GOT3 (cell line): ENCODE measurements around the gene GPR180.
"Not testable (repeated sequence)": the region's sequence is repeated elsewhere in the genome, so short reads cannot be mapped to it uniquely, and the experiment has no call there.

Source experiments
- DNase-seq: peaks from one replicate; lab custom pipeline; 2025; ENCODE audit warnings: mixed read lengths; lab: John Stamatoyannopoulos, UW

Gene GPR180

GRCh38 chr13:94596575-94596971, 5.1 kb upstream of the GPR180 start:
- no peak for DNase-seq

DNA sequence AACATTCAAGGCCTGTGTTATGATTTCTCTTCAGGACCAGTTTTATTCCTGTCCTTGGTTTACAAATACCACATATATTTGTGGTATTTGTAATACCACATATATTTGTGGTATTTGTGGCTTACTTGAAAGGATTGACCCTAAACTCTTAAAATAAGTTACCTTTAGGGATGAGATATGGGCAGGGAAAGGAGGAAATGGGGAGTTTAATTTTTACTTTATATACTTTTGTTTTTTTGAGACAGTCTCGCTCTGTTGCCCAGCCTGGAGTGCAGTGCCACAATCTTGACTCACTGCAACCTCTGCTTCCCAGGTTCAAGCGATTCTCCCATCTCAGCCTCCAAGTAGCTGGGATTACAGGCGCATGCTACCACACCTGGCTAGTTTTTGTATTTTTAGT, 3.4 kb upstream of the GPR180 start:
- no peak for DNase-seq

DNA sequence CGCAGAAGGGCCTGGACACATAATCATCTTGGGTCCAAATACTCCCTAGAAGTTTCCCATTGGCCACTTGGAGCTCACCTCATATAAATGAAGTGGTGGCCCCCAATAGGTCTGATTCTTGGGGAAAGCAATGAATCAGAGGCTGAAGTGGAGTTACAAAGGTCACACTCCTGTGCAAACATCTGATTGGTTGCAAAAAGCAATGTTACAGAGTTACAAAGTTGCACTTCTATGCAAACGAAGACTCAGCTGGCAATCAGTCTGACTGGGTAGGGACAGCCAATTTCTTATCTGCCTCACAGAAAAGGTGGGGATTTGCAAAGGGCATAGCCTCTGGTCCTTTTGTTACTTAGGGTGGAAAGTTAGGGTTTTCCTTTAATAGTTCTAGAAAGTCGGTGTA, 1.8 kb upstream of the GPR180 start:
- DNase-seq = no peak

DNA sequence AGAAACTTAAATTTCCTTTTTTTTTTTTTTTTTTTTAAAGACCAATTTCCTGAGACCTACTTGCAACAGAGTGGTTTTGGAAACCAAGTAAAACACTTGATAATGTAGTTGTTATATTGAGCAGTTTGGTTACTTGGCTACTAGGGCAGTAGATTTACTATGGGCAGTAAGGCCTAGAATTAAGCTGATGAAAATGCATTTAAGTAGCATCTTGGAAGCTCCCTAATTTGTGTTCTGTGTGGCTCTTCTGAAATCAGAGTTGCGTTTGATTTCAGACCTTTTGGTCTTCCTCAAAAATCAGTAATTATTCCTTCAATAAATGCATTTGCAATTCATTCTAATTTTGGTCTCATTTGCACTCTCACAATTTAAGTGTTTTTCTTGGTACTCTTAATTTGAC, 810 bp downstream of the GPR180 start:
- DNase-seq = no peak

DNA sequence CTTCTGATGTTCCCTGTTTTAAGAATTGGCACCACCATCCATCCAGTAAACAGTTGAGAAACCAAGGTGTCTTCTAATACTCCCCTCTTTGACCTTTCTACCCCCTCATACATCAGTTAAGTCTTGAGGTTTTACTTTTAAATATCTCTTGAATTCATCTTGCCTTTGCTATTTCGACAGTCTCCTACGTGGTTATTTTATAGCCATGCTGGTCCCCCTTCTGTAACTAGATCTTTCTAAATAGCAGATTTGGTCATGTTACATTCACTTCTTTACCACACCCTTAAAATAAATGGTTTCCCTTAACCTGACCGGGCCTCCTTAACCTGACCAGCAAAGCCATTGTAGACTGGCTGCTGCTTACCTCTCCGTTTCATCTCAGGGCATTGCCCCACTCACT, 5.4 kb downstream of the GPR180 start:
- no peak for DNase-seq

DNA sequence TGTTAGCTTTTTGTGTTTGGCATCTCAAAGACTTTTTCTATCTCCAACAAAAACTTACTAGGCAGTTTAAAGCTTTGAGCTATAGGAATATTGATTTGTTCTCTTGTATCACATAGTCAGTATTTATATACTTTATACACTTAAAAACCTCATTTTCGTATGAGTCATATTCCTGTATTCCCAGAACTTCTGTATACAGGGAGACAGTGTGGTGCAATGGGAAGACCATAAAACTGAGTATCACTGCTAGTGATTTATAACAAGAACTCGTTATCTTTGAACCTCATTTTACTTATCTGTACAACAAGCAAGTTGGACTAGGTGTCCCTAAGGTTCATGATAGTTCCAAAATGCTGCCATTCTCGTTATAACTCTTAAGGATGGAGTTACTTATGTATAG, 6.3 kb downstream of the GPR180 start:
- DNase-seq = no peak

DNA sequence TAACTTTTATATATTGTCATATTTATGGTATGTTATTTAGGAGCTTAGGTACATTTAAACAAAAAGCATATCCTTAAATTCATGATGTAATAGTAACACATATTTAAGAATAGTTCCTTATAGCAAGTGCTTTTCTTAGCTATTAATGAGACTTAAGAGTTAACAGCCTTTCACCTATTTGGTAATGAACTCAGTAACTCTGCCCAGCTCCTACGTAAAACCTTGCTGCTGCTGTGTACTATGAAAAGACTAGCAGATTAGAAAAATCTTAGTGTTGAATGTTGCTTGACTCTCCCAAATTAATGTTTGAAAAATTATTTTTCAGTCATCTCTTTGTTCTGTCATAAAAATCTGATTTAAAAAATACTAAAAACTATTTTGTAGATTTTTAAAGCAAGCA, 6.9 kb downstream of the GPR180 start:
- DNase-seq = no peak

GRCh38 chr13:94609196-94609595, 7.5 kb downstream of the GPR180 start:
- DNase-seq = no peak

- no peak for DNase-seq
Observed at GRCh38 chr13:94610475-94610874, 8.8 kb downstream of the GPR180 start.

GRCh38 chr13:94612050-94612449, 10.4 kb downstream of the GPR180 start:
- DNase-seq = no peak

GRCh38 chr13:94613051-94613450, 11.4 kb downstream of the GPR180 start:
- no peak for DNase-seq

GRCh38 chr13:94617389-94618000, 15.8 kb downstream of the GPR180 start:
- no peak for DNase-seq

GRCh38 chr13:94620286-94620896, 18.7 kb downstream of the GPR180 start:
- DNase-seq = no peak

GRCh38 chr13:94622344-94622743, 20.7 kb downstream of the GPR180 start:
- DNase-seq = no peak

- DNase-seq = no peak
Observed at GRCh38 chr13:94623316-94623715, 21.7 kb downstream of the GPR180 start.

DNA sequence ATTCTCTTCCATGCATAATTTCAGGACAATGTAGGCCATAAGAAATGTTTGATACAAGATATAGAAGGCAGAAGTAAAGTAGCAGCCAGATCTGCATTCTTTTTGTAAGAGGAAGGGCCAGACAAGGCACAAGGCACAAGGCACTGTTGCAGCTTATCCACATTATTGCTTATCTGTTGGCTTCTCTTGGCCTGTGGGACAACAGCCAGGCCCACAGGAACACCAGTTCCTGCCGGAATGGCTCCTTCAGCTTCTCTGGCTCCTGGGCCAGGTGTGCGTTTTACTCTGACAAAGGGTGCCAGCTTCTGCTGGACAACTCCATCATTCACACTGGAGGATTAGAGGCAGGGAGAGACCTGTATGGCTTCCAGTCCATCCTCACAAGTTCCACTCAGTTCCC, 29.2 kb downstream of the GPR180 start:
- no peak for DNase-seq

DNA sequence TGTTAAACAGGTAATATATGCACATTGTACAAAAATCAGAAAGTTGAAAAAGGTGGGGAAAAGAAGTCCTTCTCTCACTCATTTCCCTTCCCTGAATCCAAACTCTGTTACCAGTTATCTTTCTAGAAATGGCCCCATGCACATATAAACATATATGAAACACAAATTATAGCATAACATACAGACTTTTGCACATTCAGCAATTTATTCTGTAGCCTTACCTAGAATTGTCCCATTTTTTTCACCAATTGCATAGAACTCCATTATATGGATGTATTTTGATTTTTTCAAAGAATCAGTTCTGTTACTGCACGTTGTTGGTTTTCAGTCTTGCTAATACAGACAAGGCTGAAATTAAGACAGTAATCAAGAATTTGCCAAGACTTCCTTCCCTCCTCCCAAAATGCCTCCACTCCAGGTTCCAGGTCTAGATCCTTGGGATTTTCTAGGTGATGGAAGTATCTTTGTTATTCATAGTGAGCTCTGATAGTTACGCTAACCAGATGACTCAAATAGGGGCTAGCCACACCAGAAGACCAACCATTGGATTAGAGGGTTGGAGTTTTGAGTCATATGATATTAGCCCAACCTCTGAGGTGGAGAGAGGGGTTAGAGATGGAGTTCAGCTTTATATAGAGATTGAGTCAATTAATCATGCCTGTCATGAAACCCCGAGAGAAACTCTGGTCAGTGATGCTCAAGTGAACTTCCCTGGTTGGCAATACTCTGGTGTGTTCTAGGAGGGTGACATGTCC, 30.7 kb downstream of the GPR180 start:
- no peak for DNase-seq

DNA sequence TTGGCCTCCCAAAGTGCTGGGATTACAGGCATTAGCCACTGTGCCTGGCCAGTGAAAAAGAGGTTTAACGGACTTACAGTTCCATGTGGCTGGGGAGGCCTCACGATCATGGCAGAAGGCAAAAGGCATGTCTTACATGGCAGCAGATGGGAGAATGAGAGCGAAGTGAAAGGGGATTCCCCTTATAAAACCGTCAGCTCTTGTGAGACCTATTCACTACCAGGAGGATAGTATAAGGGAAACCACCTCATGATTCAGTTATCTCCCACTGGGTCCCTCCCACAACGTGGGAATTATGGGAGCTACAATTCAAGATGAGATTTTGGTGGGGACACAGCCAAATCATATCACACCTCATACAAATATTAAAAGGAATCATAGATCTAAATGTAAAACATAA, 34.4 kb downstream of the GPR180 start:
- DNase-seq = not testable (repeated sequence)

GRCh38 chr13:94636942-94637578, 35.4 kb downstream of the GPR180 start:
- no peak for DNase-seq

DNA sequence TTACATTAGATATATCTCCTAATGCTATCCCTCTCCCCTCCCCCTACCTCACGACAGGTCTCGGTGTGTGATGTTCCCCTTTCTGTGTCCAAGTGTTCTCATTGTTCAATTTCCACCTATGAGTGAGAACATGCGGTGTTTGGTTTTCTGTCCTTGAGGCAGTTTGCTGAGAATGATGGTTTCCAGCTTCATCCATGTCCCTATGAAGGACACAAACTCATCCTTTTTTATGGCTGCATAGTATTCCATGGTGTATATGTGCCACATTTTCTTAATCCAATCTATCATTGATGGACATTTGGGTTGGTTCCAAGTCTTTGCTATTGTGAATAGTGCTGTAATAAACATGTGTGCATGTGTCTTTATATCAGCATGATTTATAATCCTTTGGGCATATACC, 36.0 kb downstream of the GPR180 start:
- not testable (repeated sequence) for DNase-seq

- DNase-seq = no peak
Observed at GRCh38 chr13:94640721-94641120, 39.1 kb downstream of the GPR180 start.

DNA sequence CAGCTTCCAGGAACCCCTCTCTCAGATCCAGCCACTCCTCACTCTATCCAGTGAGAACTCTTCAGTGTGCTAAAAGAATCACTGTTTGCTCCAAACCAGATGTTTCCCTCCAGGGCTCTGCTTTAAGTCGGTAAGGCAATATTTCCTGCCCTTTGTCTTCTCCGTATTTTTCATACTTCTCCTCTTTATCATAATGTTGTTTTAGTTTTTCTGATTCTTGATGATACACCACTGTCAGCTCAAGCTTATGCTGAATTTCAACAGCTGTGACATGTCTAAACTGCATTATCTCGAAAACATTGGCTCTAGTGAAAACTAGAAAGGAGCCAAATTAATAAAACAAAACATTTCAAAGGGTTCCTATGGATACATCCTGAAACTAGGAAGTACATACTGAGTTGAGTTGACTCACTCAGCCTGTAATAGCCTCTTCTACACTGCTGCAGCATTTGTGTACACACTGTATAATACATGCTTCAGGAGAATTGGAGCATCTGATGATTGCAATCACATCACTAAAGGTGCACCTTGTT, 39.8 kb downstream of the GPR180 start:
- DNase-seq = no peak

DNA sequence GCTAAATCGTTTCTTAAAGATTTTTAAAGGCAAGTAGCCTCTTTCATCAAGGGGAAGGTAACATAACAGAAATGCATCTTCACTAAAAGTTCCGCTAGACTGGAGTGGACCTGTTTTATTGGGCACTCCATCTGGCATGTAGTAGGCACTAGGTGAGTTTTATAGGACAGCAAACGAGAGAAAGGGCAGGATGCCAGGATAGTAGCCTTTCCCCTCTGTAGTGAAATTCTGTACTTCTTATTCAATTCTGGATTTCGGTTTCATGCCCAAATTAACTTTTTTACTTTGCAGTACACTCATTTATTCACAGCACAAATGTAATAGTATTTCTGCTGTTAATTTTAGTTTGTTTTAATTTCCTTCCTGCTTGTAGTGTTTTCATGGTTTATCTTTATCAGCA, 45.2 kb downstream of the GPR180 start:
- no peak for DNase-seq
